Endothelial cell of hepatic sinusoid (primary cell): Measurements from ENCODE around the gene FBXL14.

Source experiments
- in situ Hi-C: cut with HindIII; loops from 2 replicates; pipeline ENCODE4 v1.10.0; 2017; ENCODE audit warnings: low sequenced_read_pairs

Gene FBXL14

GRCh38 chr12:1544996-1545700, 49.2 kb downstream of the FBXL14 start:
- in situ Hi-C loops, result no loop called here

DNA sequence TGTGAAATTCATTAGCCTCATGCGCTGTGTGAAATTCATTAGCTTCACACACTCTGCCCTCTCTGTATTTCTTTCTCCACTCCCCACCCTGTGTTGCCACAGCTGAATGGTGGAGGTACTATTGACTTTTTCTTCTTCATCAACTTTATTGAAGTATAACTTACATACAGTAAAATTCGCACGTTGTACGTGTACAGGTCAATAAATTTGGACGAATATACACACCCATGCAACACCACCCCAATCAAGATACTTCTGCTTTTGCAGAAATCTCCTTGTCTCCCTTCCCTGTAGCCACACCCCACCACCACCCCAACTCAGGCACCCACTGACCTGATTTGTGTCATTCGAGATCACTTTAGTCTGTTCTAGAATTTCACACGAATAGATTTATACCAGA, 51.8 kb downstream of the FBXL14 start:
- in situ Hi-C loops, result no loop called here

DNA sequence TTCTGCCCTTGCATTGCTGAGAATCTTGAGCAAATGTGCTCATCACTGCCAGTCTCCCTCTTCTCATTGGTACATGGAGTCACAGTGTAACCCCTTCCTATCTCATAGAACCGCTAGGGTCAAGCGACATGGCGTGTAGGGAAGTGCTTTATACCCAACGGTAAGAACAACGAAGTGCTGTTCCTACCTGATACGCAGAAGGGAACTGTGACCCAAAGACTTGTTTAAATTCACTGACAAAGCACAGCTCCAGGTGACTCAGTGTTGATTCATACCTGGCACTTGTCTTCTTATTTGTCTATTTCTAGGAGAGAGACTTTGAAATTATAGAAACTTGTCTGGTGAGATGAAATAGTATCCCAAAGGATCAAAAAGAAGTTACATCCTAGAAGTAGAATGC, 53.7 kb downstream of the FBXL14 start:
- in situ Hi-C loops, result no loop called here

- in situ Hi-C loops, result no loop called here
Measured at GRCh38 chr12:1539135-1539534, 55.2 kb downstream of the FBXL14 start.

DNA sequence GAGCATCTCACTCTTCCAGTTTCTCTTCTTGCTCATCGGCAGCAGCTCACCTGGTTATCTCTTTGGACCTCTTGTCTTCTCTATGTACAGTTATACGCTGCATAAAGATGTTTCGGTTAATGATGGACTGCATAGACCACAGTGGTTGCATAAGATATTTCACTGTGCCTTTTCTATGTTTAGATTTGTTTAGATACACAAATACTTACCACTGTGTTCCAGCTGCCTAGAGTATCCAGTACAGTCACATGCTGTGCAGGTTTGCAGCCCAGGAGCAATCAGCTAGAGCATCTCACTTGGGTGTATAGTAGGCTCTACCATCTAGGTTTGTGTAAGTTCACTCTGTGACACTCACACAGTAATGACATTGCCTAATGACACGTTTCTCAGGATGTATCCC, 57.6 kb downstream of the FBXL14 start:
- in situ Hi-C loops, result no loop called here

GRCh38 chr12:1534748-1535147, 59.6 kb downstream of the FBXL14 start:
- in situ Hi-C loops, result no loop called here

- in situ Hi-C loops, result no loop called here
Measured at GRCh38 chr12:1533602-1534304, 60.6 kb downstream of the FBXL14 start.

- in situ Hi-C loops, result no loop called here
Measured at GRCh38 chr12:1533205-1533601, 61.2 kb downstream of the FBXL14 start.

DNA sequence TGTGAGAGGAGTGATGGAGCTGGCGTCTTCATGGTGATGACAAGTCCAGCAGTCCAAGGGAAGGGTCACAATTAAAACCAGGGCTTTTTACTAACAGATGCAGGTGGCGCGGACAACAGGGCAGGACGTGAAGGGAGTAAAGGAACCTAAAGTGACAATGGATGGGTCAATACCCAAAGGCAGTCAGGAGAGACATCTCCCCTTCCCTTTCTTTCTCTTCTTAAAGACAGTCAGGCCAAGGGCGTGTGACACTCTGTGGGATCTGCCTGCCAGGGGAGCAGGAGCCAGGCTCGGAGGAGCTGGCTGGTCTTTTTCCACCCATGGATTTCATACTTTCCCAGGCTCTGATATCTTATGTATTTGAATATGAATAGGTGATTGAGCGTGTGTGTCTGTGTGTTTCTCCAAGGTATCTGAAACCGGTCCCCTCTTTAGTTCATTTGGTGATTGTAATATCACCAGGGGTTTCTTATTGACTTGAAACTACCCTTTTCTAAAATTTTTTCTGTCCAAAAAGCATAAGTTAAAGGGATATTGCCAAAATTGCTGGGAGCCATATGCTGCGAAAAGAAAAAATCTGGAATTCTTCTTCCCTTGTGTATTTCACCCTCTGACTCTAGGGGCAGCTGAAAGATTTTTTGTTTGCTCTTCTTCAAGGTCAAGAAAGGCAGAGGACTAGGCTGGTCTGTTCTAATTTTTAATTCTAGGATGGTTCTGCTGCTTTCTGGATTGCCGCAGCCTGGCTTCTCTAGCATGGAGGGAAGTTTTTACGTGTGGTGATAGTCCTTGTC, 61.8 kb downstream of the FBXL14 start:
- in situ Hi-C loops, result no loop called here

DNA sequence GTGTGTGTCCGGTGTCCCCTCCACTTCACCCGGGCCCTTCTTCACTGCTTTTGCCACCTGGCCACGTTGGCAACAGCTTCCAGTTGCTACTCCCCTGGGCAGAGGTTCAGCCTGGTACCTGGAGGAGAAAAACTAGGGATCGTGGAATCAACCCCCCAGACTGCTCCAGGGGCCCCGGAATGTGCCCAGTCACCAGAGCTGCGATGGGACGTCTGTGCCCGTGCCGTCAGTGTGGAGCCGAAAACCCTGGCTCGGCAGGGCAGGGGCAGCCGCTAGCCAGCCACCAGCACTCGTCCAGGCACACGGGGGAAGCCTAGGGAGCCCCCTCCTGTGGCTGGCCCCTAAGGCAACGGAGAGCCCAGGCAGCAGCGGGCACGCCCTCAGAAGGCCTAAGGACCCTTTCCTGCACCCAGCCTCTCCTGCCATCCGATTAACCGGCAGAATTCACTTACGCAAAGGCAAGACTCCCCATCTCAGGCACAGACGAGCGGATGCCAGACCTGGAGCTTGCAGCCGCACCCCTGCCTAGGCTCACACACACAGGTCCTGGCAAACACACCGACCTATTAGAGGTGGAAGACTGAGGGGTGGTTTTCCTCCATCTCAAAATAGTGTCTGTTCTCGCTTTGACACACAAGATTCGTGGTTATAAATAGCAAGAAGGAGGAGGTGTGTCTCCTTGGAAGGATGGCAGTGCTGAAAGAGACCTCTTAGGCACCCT, 62.6 kb downstream of the FBXL14 start:
- in situ Hi-C loops, result no loop called here

- in situ Hi-C loops, result no loop called here
Measured at GRCh38 chr12:1531153-1531653, 63.2 kb downstream of the FBXL14 start.

DNA sequence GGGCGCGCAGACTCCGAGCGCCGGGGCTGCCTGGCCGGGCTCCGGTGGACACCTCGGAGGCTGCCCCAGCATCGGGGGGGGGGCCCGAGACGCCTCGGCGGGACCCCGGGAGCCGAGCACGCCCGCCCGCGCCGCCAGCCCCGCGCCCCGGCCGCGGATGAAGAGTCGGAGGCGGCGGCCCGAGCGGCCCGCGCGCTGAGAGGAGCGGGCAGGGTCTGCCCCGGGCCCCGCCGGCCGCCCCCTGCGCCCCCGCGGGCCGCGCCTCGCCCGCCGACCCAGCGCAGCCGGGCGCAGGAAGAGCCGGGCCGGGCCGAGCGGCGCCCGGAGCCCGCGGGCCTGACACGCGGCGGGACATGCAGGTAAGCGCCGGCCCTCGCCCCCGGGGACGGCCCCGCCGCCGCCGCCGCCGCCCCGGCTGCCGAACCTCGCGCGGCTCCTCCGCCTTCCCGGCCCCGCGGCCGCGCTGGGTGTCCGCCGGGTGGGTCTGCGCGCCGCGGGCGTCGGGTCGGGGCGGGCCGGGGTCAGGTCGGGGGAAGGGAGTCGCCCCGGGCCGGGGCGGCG, 63.7 kb downstream of the FBXL14 start:
- in situ Hi-C loops, result no loop called here

DNA sequence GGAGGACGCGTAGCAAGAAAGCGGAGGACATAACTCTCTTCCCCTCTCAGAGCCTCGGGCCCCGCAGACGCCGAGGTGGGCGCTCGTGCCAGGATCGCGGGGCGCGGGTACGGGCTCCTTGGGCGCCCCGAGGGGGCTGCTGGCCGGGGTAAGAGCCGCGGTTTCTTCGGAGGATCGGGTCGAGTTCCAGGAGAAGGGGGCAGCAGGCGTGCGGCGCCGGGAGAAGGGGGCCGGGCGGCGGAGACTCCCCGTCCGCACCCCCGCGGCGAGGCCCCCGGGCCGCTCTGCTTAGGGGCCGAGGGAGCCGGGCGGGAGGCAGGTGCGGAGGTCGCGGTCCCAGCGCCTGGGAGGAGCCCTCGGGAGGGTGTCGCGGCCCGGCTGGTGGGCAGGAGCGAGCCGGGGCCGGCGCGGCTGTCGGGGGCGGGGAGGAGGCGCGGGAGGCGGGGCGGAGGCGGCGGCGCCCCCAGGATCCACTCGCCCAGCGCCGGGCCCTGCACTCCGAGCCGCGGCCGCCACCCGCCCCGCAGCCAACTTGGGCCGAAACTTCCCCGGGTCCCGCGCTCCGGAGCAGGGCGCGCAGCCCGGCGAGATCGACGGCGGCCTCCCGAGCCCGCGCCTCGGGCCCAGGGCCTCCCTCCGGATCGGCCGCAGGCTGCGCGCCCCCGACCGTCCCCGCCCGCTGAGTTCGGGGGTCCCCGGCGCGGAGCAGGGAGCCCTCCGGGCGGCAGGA, 64.4 kb downstream of the FBXL14 start:
- in situ Hi-C loops, result no loop called here

DNA sequence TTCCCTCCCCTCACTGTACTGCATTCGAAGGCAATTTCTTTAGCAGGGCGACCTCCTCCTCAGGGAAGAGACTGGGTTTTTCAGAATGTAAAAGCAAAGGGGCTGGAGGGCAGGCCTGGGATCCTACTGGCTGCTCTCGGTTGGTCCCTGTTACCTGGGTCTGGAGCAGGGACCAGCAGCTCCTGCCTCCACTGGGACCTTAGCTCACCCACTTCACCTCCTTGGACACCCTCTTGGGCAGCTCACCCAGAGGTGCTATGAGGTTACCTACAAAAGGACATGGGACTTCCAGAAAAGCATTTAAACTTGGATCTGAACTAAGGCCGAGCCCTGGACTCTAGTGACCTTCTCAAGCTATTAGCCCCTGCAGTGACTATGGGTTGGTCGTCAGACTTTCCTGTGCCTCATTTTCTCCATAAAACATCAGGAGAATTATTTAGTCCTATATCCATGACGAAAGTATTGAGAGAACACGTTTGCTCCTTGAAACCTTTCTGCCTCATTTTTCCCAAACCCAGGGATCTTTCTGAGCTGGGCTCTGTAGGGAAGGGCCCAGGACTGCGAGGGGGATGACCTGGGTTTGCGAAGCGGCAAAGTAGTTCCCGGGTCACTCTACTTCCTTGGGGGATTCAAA, 65.0 kb downstream of the FBXL14 start:
- in situ Hi-C loops, result no loop called here

GRCh38 chr12:1528791-1529190, 65.6 kb downstream of the FBXL14 start:
- in situ Hi-C loops, result no loop called here

DNA sequence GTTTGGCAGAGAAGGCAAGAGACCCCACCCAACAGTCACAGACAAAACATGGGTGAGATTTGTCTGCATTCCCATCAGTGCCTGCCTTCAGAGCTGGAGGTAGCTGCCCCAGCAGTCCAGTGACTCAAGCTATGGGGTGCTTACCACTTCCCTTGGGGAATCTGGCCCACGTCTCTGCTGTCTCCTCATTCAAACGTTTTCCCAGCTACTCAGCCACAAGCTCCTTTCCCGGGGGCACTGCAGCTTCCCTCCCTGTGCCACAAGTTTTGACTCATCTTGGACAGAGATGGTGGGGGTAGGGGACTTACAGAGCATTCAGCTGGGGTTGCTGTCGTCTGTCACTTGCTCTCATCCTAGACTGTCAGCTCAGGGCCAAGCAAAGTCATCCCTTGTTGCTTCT, 66.6 kb downstream of the FBXL14 start:
- in situ Hi-C loops, result no loop called here

GRCh38 chr12:1525858-1526257, 68.5 kb downstream of the FBXL14 start:
- in situ Hi-C loops, result no loop called here

- in situ Hi-C loops, result no loop called here
Measured at GRCh38 chr12:1523558-1524050, 70.8 kb downstream of the FBXL14 start.

DNA sequence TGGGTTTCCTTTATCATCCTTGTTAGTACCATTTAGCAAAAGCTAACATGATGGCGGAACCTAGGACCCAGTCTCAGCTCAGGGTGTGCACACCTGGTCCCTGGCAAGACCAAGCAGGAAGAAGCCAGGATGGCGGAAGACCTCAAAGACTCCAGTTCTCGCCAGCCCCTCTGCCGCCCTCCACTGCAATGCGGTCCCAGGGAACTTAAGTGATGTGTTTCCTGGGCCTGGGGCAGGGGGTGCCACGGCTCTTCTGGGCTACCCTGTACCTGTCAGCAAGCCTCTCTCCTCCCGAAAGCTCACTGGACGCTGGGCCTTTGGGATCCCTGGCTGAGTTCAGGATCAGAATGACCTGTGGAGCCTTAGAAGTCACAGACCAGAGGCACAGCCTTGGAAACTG, 71.3 kb downstream of the FBXL14 start:
- in situ Hi-C loops, result no loop called here
